Hepatocyte (in vitro differentiated cells): ENCODE data around the gene ENTPD2.

Experiments
- EZH2 ChIP-seq: fragments of 200-600 bp; sonication (generic); IDR thresholded peaks from 2 replicates; pipeline ENCODE4 v1.6.1; 2016; ENCODE audit warnings: antibody characterized with exemption, mild to moderate bottlenecking, borderline replicate concordance
- TF ChIP-seq, protein P1 (sequence below): fragments of 200-600 bp; sonication (generic); IDR thresholded peaks from 2 replicates; pipeline ENCODE4 v1.5.1; 2016; ENCODE audit warnings: antibody characterized with exemption, mild to moderate bottlenecking; ENCODE audit not compliant: poor library complexity

DNA sequence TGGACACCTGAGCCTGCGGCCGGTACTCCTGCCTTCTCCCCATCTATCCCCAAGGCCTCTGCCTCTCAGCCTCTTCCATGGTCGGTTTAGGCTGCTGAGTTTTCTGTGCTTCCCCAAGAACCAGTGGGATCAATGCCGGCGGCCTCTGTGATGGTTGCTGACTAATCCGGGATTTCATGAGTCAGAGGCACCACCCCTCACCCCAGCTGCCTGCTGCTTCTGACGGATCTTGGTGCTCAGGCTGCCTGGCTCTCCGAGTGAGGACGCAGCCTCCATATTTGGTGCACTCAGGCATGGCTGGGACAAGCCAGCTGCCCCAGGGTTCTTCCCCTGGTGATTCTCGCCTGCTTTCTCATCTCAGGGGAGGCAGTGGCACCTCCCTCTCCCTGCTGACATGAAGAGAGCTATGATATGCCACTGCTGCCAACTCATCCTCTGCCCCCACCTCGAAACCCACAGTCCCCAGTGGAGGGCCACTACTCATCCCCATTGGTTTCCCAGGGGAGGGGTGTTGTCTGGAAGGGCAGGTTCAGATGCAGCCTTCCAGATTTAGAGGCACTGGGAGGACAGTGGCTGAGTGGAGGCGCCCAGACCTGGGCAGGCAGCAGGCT is 29.6 kb upstream of the ENTPD2 start:
- TF ChIP-seq EZH2, result no peak
- TF ChIP-seq, protein P1, sequence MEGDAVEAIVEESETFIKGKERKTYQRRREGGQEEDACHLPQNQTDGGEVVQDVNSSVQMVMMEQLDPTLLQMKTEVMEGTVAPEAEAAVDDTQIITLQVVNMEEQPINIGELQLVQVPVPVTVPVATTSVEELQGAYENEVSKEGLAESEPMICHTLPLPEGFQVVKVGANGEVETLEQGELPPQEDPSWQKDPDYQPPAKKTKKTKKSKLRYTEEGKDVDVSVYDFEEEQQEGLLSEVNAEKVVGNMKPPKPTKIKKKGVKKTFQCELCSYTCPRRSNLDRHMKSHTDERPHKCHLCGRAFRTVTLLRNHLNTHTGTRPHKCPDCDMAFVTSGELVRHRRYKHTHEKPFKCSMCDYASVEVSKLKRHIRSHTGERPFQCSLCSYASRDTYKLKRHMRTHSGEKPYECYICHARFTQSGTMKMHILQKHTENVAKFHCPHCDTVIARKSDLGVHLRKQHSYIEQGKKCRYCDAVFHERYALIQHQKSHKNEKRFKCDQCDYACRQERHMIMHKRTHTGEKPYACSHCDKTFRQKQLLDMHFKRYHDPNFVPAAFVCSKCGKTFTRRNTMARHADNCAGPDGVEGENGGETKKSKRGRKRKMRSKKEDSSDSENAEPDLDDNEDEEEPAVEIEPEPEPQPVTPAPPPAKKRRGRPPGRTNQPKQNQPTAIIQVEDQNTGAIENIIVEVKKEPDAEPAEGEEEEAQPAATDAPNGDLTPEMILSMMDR, result no peak
